Activated CD4-positive, alpha-beta T cell treated with anti-CD3 and anti-CD28 coated beads, Interleukin-2, amount 50 U/mL, for 16 hours (primary cell): ENCODE measurements around the gene PPP2R5C.
A peak's percentile ranks its signal among the peaks of the same experiment; 100 is the strongest.

Experiments used
- DNase-seq: peaks from one replicate; pipeline ENCODE4 v3.0.0-alpha.2; 2020

The PPP2R5C gene

GRCh38 chr14:101873991-101874390 lies 112.5 kb downstream of the PPP2R5C start:
- DNase-seq: no peak

GRCh38 chr14:101875041-101875726 lies 113.7 kb downstream of the PPP2R5C start:
- no peak for DNase-seq

GRCh38 chr14:101875727-101876554 lies 114.4 kb downstream of the PPP2R5C start:
- peak; percentile 25 for DNase-seq

- peak; percentile 86 for DNase-seq
These were observed 115.0 kb downstream of the PPP2R5C start for GRCh38 chr14:101876555-101876938.

GRCh38 chr14:101877766-101878165 lies 116.3 kb downstream of the PPP2R5C start:
- DNase-seq: no peak

- peak; percentile 39 for DNase-seq
These were observed 116.8 kb downstream of the PPP2R5C start for GRCh38 chr14:101878211-101878821.

GRCh38 chr14:101878822-101879528 lies 117.5 kb downstream of the PPP2R5C start:
- DNase-seq: peak; percentile 83

- DNase-seq: peak; percentile 65
These were observed 118.2 kb downstream of the PPP2R5C start for GRCh38 chr14:101879529-101880336.

GRCh38 chr14:101881426-101881825 lies 119.9 kb downstream of the PPP2R5C start:
- DNase-seq: no peak

- no peak for DNase-seq
These were observed 120.8 kb downstream of the PPP2R5C start for GRCh38 chr14:101882141-101882935.

- DNase-seq: no peak
These were observed 122.8 kb downstream of the PPP2R5C start for GRCh38 chr14:101884089-101884933.

GRCh38 chr14:101884934-101885576 lies 123.5 kb downstream of the PPP2R5C start:
- DNase-seq: no peak

- DNase-seq: no peak
These were observed 125.7 kb downstream of the PPP2R5C start for GRCh38 chr14:101887219-101887618.

- no peak for DNase-seq
These were observed 126.7 kb downstream of the PPP2R5C start for GRCh38 chr14:101888182-101888581.

- no peak for DNase-seq
These were observed 127.9 kb downstream of the PPP2R5C start for GRCh38 chr14:101889366-101889765.

- no peak for DNase-seq
These were observed 128.4 kb downstream of the PPP2R5C start for GRCh38 chr14:101889898-101890297.

GRCh38 chr14:101891471-101891870 lies 130.0 kb downstream of the PPP2R5C start:
- DNase-seq: no peak

GRCh38 chr14:101893759-101894158 lies 132.2 kb downstream of the PPP2R5C start:
- no peak for DNase-seq

GRCh38 chr14:101894365-101895081 lies 133.0 kb downstream of the PPP2R5C start:
- DNase-seq: no peak
